Neural progenitor cell (in vitro differentiated cells): ENCODE data around the gene DEK. TPM values are rescaled to one million over a fixed set of nuclear protein-coding genes. Genes with fewer than 3 reads are reported as not detected.

Experiments used
- DNase-seq: peaks from one replicate; pipeline ENCODE4 v3.0.0-alpha.2; 2016; ENCODE audit warnings: low spot score
- H2AFZ ChIP-seq: fragments of 200-600 bp; sonication (generic); replicated peaks from 2 replicates; pipeline ENCODE4 v1.6.1; 2016; ENCODE audit warnings: antibody characterized with exemption
- H3F3A ChIP-seq: fragments of 200-600 bp; sonication (generic); 2 replicates; pipeline ENCODE4 v1.6.1; 2016; ENCODE audit warnings: antibody characterized with exemption, low read depth
- H3K27ac ChIP-seq: fragments of 200-600 bp; sonication (generic); 2 replicates; pipeline ENCODE4 v1.5.1; 2016; ENCODE audit warnings: mild to moderate bottlenecking
- H3K27me3 ChIP-seq: fragments of 200-600 bp; sonication (generic); 2 replicates; pipeline ENCODE4 v1.6.1; 2016; ENCODE audit warnings: mild to moderate bottlenecking, moderate library complexity
- H3K36me3 ChIP-seq: fragments of 200-600 bp; sonication (generic); 2 replicates; pipeline ENCODE4 v1.5.1; 2016
- H3K4me1 ChIP-seq: fragments of 200-600 bp; sonication (generic); 2 replicates; pipeline ENCODE4 v1.6.1; 2016; ENCODE audit warnings: mixed run types
- H3K4me2 ChIP-seq: fragments of 200-600 bp; sonication (generic); 2 replicates; pipeline ENCODE4 v1.6.1; 2016
- H3K4me3 ChIP-seq: fragments of 200-600 bp; sonication (generic); 2 replicates; pipeline ENCODE4 v1.5.1; 2016
- H3K79me2 ChIP-seq: fragments of 200-600 bp; sonication (generic); 2 replicates; pipeline ENCODE4 v1.6.1; 2016; ENCODE audit warnings: low read depth
- H3K9ac ChIP-seq: fragments of 200-600 bp; sonication (generic); 2 replicates; pipeline ENCODE4 v1.6.1; 2016
- H3K9me3 ChIP-seq: fragments of 200-600 bp; sonication (generic); 2 replicates; pipeline ENCODE4 v1.5.1; 2016; ENCODE audit warnings: low read depth
- H4K20me1 ChIP-seq: fragments of 200-600 bp; sonication (generic); 2 replicates; pipeline ENCODE4 v1.6.1; 2016; ENCODE audit warnings: low read depth
- H3K27ac Mint-ChIP-seq: 3 replicates; pipeline ENCODE4 v1.8.0; 2021; ENCODE audit warnings: mixed read lengths
- H3K27me3 Mint-ChIP-seq: 2 replicates; pipeline ENCODE4 v1.8.0; 2022; ENCODE audit warnings: low read depth, mild to moderate bottlenecking, inconsistent platforms, moderate library complexity, mixed read lengths; ENCODE audit not compliant: insufficient read depth
- H3K36me3 Mint-ChIP-seq: 3 replicates; pipeline ENCODE4 v1.8.0; 2021; ENCODE audit warnings: mixed read lengths
- H3K4me1 Mint-ChIP-seq: 3 replicates; pipeline ENCODE4 v1.8.0; 2021; ENCODE audit warnings: mixed read lengths
- H3K4me3 Mint-ChIP-seq: 3 replicates; pipeline ENCODE4 v1.8.0; 2021; ENCODE audit warnings: mild to moderate bottlenecking, moderate library complexity, mixed read lengths
- H3K9me3 Mint-ChIP-seq: 3 replicates; pipeline ENCODE4 v1.8.0; 2020; ENCODE audit warnings: mixed read lengths
- EZH2 ChIP-seq: fragments of 200-600 bp; sonication (generic); IDR thresholded peaks from 2 replicates; pipeline ENCODE4 v1.6.1; 2017; ENCODE audit warnings: antibody characterized with exemption, mild to moderate bottlenecking, moderate library complexity
- EZH2phosphoT487 ChIP-seq: fragments of 200-600 bp; sonication (generic); IDR thresholded peaks from 2 replicates; pipeline ENCODE4 v1.6.1; 2017; ENCODE audit warnings: antibody characterized with exemption
- total RNA-seq: library from RNA; depleted of rRNA; stranded (reverse); fragments of >200 nt; gene quantifications from 2 replicates; pipeline ENCODE4 v1.2.3, GENCODE V29; 2015; ENCODE audit warnings: low replicate concordance
- TF ChIP-seq, protein P1 (sequence below): fragments of 200-600 bp; sonication (generic); IDR thresholded peaks from 2 replicates; pipeline ENCODE4 v1.5.1; 2017; ENCODE audit warnings: antibody characterized with exemption, mild to moderate bottlenecking

The DEK gene
- total RNA-seq, 1 donor from 2014 or later = 501 TPM

DNA sequence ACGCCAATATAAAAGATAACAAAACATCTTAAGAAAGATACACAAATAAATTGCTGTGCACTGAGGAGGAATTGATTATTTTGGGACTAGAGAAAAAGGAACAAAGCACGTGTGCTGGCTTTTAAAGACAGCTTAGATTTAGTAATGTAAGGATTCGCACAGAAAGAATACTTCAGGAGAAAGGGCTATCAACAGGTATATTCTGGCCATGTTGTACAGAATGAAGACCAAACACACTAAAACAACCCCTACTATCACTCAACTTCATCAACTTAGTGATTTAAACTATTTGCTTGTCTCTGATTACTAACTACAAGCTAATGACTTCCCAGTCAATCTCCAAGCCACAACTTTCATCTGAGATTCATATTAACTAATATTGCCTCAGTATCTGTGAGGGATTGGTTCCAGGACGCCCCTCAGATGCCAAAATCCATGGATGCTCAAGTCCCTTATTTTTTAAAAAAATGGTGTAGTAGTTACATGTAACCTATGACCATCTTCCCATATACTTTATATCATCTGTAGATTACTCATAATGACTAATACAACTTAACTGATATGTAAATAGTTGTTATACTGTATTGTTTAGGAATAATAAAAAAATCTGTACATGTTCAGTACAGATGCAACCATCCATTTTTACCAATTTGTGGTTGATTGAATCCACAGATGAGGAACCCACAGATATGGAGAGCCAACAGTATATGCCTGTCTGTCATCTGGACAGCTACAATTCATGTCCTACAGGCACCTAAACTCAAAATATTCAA is 4.5 kb downstream of the DEK start:
- Histone ChIP-seq H3K27me3 (no peaks in the 10 kb centered on the region), H3K4me2 (peak overlapping the region; percentile 91), H2AFZ (no peak overlapping the region), H3K79me2 (peaks cover 98% of the 10 kb centered on the region), H3K9me3 (no peaks in the 10 kb centered on the region), H3K36me3 (peaks cover 43% of the 10 kb centered on the region), H3K4me3 (no peak overlapping the region), H3K4me1 (peaks cover 28% of the 10 kb centered on the region), H3K27ac (no peak overlapping the region), H3F3A (peaks cover 44% of the 10 kb centered on the region), H4K20me1 (peaks cover 88% of the 10 kb centered on the region), H3K9ac (no peak overlapping the region)
- peaks cover 3% of the 10 kb centered on the region for H3K27me3 Mint-ChIP-seq
- peaks cover 19% of the 10 kb centered on the region for H3K4me1 Mint-ChIP-seq
- no peak overlapping the region for H3K4me3 Mint-ChIP-seq
- no peak for DNase-seq
- H3K9me3 Mint-ChIP-seq = peaks cover 2% of the 10 kb centered on the region
- peaks cover 57% of the 10 kb centered on the region for H3K36me3 Mint-ChIP-seq
- TF ChIP-seq EZH2phosphoT487 = no peak
- TF ChIP-seq, protein P1, sequence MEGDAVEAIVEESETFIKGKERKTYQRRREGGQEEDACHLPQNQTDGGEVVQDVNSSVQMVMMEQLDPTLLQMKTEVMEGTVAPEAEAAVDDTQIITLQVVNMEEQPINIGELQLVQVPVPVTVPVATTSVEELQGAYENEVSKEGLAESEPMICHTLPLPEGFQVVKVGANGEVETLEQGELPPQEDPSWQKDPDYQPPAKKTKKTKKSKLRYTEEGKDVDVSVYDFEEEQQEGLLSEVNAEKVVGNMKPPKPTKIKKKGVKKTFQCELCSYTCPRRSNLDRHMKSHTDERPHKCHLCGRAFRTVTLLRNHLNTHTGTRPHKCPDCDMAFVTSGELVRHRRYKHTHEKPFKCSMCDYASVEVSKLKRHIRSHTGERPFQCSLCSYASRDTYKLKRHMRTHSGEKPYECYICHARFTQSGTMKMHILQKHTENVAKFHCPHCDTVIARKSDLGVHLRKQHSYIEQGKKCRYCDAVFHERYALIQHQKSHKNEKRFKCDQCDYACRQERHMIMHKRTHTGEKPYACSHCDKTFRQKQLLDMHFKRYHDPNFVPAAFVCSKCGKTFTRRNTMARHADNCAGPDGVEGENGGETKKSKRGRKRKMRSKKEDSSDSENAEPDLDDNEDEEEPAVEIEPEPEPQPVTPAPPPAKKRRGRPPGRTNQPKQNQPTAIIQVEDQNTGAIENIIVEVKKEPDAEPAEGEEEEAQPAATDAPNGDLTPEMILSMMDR = no peak
- no peak for TF ChIP-seq EZH2
- H3K27ac Mint-ChIP-seq = no peak overlapping the region

DNA sequence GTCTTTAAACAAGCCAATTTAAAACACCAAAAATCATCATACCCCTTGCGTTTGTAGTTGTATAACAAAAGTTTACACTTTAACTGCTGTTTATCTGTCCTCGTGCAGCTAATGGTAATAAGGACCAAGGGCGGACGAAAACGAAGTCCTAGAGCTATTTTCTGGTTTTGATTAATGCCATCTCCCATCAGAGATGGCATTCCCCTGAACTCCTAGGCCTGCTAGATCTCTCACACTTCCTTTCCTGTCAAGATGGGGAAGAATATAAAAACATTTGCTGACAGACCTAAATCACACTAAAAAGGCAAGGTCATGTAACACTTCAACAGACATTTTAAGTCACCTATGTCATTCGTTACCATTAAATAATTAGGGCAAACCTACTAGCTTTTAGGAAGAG is 9.5 kb downstream of the DEK start:
- H3K9me3 ChIP-seq = no peaks in the 10 kb centered on the region
- no peak overlapping the region for H3K27ac Mint-ChIP-seq
- no peaks in the 10 kb centered on the region for H3K27me3 Mint-ChIP-seq
- H3K4me3 ChIP-seq = no peak overlapping the region
- DNase-seq = no peak
- H3K9me3 Mint-ChIP-seq = no peaks in the 10 kb centered on the region
- H3K27ac ChIP-seq = no peak overlapping the region
- H3K4me1 ChIP-seq = no peaks in the 10 kb centered on the region
- H3K36me3 Mint-ChIP-seq = peaks cover 45% of the 10 kb centered on the region
- H3K27me3 ChIP-seq = no peaks in the 10 kb centered on the region
- no peak overlapping the region for H3K4me2 ChIP-seq
- no peak overlapping the region for H2AFZ ChIP-seq
- peaks cover 100% of the 10 kb centered on the region for H3K79me2 ChIP-seq
- no peak overlapping the region for H3K9ac ChIP-seq
- TF ChIP-seq, protein P1 = no peak
- H3K4me1 Mint-ChIP-seq = no peaks in the 10 kb centered on the region
- peaks cover 97% of the 10 kb centered on the region for H4K20me1 ChIP-seq
- H3K4me3 Mint-ChIP-seq = no peak overlapping the region
- H3K36me3 ChIP-seq = peaks cover 60% of the 10 kb centered on the region
- H3F3A ChIP-seq = peaks cover 32% of the 10 kb centered on the region

- H3K27me3 ChIP-seq = no peaks in the 10 kb centered on the region
- no peaks in the 10 kb centered on the region for H3K9me3 ChIP-seq
- TF ChIP-seq EZH2 (no peak), EZH2phosphoT487 (no peak)
- TF ChIP-seq, protein P1 = no peak
- H3K4me3 ChIP-seq = no peak overlapping the region
- DNase-seq = no peak
- no peak overlapping the region for H3K4me2 ChIP-seq
- H3K9me3 Mint-ChIP-seq = no peaks in the 10 kb centered on the region
- H3K79me2 ChIP-seq = peaks cover 100% of the 10 kb centered on the region
- peaks cover 46% of the 10 kb centered on the region for H3K36me3 Mint-ChIP-seq
- H2AFZ ChIP-seq = no peak overlapping the region
- no peaks in the 10 kb centered on the region for H3K4me1 Mint-ChIP-seq
- no peaks in the 10 kb centered on the region for H3K27me3 Mint-ChIP-seq
- no peak overlapping the region for H3K27ac Mint-ChIP-seq
- H3K4me3 Mint-ChIP-seq = no peak overlapping the region
- peaks cover 56% of the 10 kb centered on the region for H3K36me3 ChIP-seq
- peaks cover 30% of the 10 kb centered on the region for H3F3A ChIP-seq
- no peak overlapping the region for H3K27ac ChIP-seq
- H4K20me1 ChIP-seq = peaks cover 97% of the 10 kb centered on the region
- no peak overlapping the region for H3K9ac ChIP-seq
- no peaks in the 10 kb centered on the region for H3K4me1 ChIP-seq
These were observed 10.7 kb downstream of the DEK start for GRCh38 chr6:18253635-18254034.
